Esophagus muscularis mucosa (tissue), 4 donors: Measurements from ENCODE around the gene EFCAB12. TPM values are rescaled to one million over a fixed set of nuclear protein-coding genes. Genes with fewer than 3 reads are reported as not detected.
A peak's percentile ranks its signal among the peaks of the same experiment; 100 is the strongest.

ENCODE experiments used
- DNase-seq: peaks from one replicate; pipeline ENCODE4 v3.0.0-alpha.2; 2017; ENCODE audit errors: extremely low spot score
- H3K27ac ChIP-seq, 4 donors: fragments of 200-600 bp; sonication (generic); replicated peaks in 1 of 4; 1 replicate in 3 of 4; 2 replicates in 1 of 4; pipeline ENCODE4 v1.5.1; 2016 to 2019; ENCODE audit warnings: mild to moderate bottlenecking in 1 of 4
- H3K27me3 ChIP-seq, 4 donors: fragments of 200-600 bp; sonication (generic); one replicate each; pipeline versions ENCODE4 v1.5.1 to v1.6.0; 2016 to 2019
- H3K36me3 ChIP-seq, 4 donors: fragments of 200-600 bp; sonication (generic); one replicate each; pipeline ENCODE4 v1.5.1; 2016 to 2019
- H3K4me1 ChIP-seq, 4 donors: fragments of 200-600 bp; sonication (generic); one replicate each; pipeline ENCODE4 v1.5.1; 2016 to 2019
- H3K4me3 ChIP-seq, 4 donors: fragments of 200-600 bp; sonication (generic); 1 replicate in 2 of 4; 2 replicates in 2 of 4; pipeline ENCODE4 v1.5.1; 2016 to 2019; ENCODE audit warnings: mild to moderate bottlenecking in 4 of 4, moderate library complexity in 1 of 4
- H3K9me3 ChIP-seq, 4 donors: fragments of 200-600 bp; sonication (generic); 1 replicate in 3 of 4; 2 replicates in 1 of 4; pipeline ENCODE4 v1.5.1; 2016 to 2019
- EP300 ChIP-seq: sonication (generic); formaldehyde crosslinking; IDR thresholded peaks from one replicate; pipeline ENCODE4 v1.6.1; 2017; ENCODE audit warnings: antibody characterized with exemption
- POLR2A ChIP-seq: fragments of 450-650 bp; IDR thresholded peaks from one replicate; pipeline ENCODE4 v1.6.1; 2017; ENCODE audit warnings: antibody characterized with exemption, moderate library complexity, mild to moderate bottlenecking, low read depth
- POLR2AphosphoS5 ChIP-seq, 2 donors: sonication (generic); formaldehyde crosslinking; IDR thresholded peaks; one replicate each; pipeline ENCODE4 v1.6.1; 2017; ENCODE audit warnings: antibody characterized with exemption in 2 of 2
- whole genome bisulfite sequencing: methylation state at CpG from one replicate; pipeline ENCODE4 v1.1.5; 2018; 5-methylcytosine and 5-hydroxymethylcytosine counted together
- intact Hi-C: fragments of 100-400 bp; cut with DNase I; formaldehyde crosslinking; loops from one replicate; pipeline ENCODE4 v1.15.1; 2023
- total RNA-seq, 4 donors: library from RNA; depleted of rRNA; stranded (reverse); fragments of >200 nt; gene quantifications; one replicate each; pipeline versions ENCODE4 v1.1.0 to v1.2.1, GENCODE V29; 2016
- TF ChIP-seq, protein P1 (sequence below), 3 experiments: fragments of 200-600 bp in 2 of 3; fragments of 450-650 bp in 1 of 3; sonication (generic) in 2 of 3; IDR thresholded peaks; one replicate each; pipeline ENCODE4 v1.5.1; 2017 to 2019; ENCODE audit warnings: antibody characterized with exemption in 3 of 3, mild to moderate bottlenecking in 2 of 3, moderate library complexity in 1 of 3

EFCAB12 gene
- total RNA-seq, 4 donors from 2014 or later, result 0.19 to 0.42 TPM; not detected in 2

GRCh38 chr3:129461461-129462146 is 33.2 kb upstream of the EFCAB12 start:
- Histone ChIP-seq H3K4me1 (peaks cover 8 to 20% (median 11%) of the 10 kb centered on the region in 4 donors), H3K4me3 (no peak overlapping the region), H3K27ac (peak overlapping the region in 3 of 4 donors; percentile 15 to 52 (median 19)), H3K9me3 (no peaks in the 10 kb centered on the region), H3K27me3 (no peaks in the 10 kb centered on the region), H3K36me3 (peaks cover 8 to 55% (median 21%) of the 10 kb centered on the region in 4 donors)
- intact Hi-C loops, result no loop called here
- WGBS, result 51% methylated on average over 6 of the region's 6 CpGs
- TF ChIP-seq POLR2A (no peak), EP300 (no peak), POLR2AphosphoS5 (IDR thresholded peaks at IDR 0.05) (no peak)
- no peak for DNase-seq

GRCh38 chr3:129461022-129461421 is 32.6 kb upstream of the EFCAB12 start:
- WGBS, result 83% methylated on average over 1 of the region's 1 CpG
- no peaks in the 10 kb centered on the region for H3K9me3 ChIP-seq
- no peak overlapping the region for H3K4me3 ChIP-seq
- H3K27ac ChIP-seq, result peak overlapping the region in 2 of 4 donors; percentile 19 to 52
- peaks cover 8 to 20% (median 11%) of the 10 kb centered on the region in 4 donors for H3K4me1 ChIP-seq
- intact Hi-C loops, result no loop called here
- H3K36me3 ChIP-seq, result peaks cover 12 to 60% (median 21%) of the 10 kb centered on the region in 4 donors
- no peak for TF ChIP-seq EP300
- no peak for TF ChIP-seq POLR2AphosphoS5 (IDR thresholded peaks at IDR 0.05)
- TF ChIP-seq POLR2A, result no peak
- TF ChIP-seq, protein P1, sequence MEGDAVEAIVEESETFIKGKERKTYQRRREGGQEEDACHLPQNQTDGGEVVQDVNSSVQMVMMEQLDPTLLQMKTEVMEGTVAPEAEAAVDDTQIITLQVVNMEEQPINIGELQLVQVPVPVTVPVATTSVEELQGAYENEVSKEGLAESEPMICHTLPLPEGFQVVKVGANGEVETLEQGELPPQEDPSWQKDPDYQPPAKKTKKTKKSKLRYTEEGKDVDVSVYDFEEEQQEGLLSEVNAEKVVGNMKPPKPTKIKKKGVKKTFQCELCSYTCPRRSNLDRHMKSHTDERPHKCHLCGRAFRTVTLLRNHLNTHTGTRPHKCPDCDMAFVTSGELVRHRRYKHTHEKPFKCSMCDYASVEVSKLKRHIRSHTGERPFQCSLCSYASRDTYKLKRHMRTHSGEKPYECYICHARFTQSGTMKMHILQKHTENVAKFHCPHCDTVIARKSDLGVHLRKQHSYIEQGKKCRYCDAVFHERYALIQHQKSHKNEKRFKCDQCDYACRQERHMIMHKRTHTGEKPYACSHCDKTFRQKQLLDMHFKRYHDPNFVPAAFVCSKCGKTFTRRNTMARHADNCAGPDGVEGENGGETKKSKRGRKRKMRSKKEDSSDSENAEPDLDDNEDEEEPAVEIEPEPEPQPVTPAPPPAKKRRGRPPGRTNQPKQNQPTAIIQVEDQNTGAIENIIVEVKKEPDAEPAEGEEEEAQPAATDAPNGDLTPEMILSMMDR (IDR thresholded peaks at IDR 0.05), result no peak
- no peak for DNase-seq
- H3K27me3 ChIP-seq, result no peaks in the 10 kb centered on the region

GRCh38 chr3:129460572-129460971 is 32.1 kb upstream of the EFCAB12 start:
- Histone ChIP-seq H3K36me3 (peaks cover 13 to 64% (median 26%) of the 10 kb centered on the region in 4 donors), H3K4me3 (no peak overlapping the region)

DNA sequence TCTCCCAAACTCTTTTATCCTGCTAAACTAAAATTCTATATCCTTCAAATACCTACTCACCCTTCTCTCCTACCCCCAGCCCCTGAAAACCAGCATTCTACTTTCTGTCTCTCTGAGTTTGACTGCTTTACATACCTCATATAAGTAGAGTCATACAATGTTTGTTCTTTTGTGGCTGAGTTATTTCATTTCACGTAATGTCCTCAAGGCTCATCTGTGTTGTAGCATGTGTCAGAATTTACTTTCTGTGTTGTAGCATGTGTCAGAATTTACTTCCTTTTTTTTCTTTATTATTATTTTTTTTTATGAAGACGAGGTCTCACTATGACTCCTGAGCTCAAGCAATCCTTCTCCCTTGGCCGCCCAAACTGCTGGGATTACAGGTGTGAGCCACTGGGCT is 31.7 kb upstream of the EFCAB12 start:
- 92% methylated on average over 3 of the region's 3 CpGs for WGBS
- no peak overlapping the region for H3K4me3 ChIP-seq
- no peak for DNase-seq
- TF ChIP-seq EP300 (no peak), POLR2A (no peak), POLR2AphosphoS5 (IDR thresholded peaks at IDR 0.05) (no peak)
- TF ChIP-seq, protein P1 (IDR thresholded peaks at IDR 0.05), result no peak
- no peaks in the 10 kb centered on the region for H3K27me3 ChIP-seq
- H3K27ac ChIP-seq, result no peak overlapping the region
- H3K9me3 ChIP-seq, result no peaks in the 10 kb centered on the region
- peaks cover 13 to 69% (median 30%) of the 10 kb centered on the region in 4 donors for H3K36me3 ChIP-seq
- intact Hi-C loops, result no loop called here
- H3K4me1 ChIP-seq, result peaks cover 8 to 20% (median 11%) of the 10 kb centered on the region in 4 donors

More at GRCh38 chr3:129460572-129460971, 32.1 kb upstream of the EFCAB12 start:
- TF ChIP-seq POLR2A (no peak), EP300 (no peak), POLR2AphosphoS5 (IDR thresholded peaks at IDR 0.05) (no peak)
- TF ChIP-seq, protein P1 (IDR thresholded peaks at IDR 0.05), result no peak
- H3K4me1 ChIP-seq, result peaks cover 8 to 20% (median 11%) of the 10 kb centered on the region in 4 donors
- 89% methylated on average over 2 of the region's 2 CpGs for WGBS
- H3K9me3 ChIP-seq, result no peaks in the 10 kb centered on the region
- no peaks in the 10 kb centered on the region for H3K27me3 ChIP-seq
- intact Hi-C loops, result no loop called here
- H3K27ac ChIP-seq, result no peak overlapping the region
- no peak for DNase-seq

GRCh38 chr3:129453732-129454131 is 25.3 kb upstream of the EFCAB12 start:
- no peaks in the 10 kb centered on the region for H3K9me3 ChIP-seq
- no peak overlapping the region for H3K27ac ChIP-seq
- no peak for TF ChIP-seq POLR2AphosphoS5 (IDR thresholded peaks at IDR 0.05)
- no peak for TF ChIP-seq POLR2A
- TF ChIP-seq, protein P1 (IDR thresholded peaks at IDR 0.05), result no peak
- TF ChIP-seq EP300, result no peak

More at GRCh38 chr3:129453732-129454131, 25.3 kb upstream of the EFCAB12 start:
- H3K4me3 ChIP-seq, result no peak overlapping the region
- intact Hi-C loops, result no loop called here
- peaks cover 0 to 7% (median 0%) of the 10 kb centered on the region in 4 donors for H3K4me1 ChIP-seq
- no peaks in the 10 kb centered on the region for H3K27me3 ChIP-seq
- 90% methylated on average over 1 of the region's 1 CpG for WGBS
- peaks cover 13 to 76% (median 44%) of the 10 kb centered on the region in 4 donors for H3K36me3 ChIP-seq
- DNase-seq, result no peak
